Measurements from ENCODE around the gene FBXL7.

Gene FBXL7

GRCh38 chr5:15547261-15547839, 47.4 kb downstream of the FBXL7 start:
- Histone ChIP-seq H2AFZ (ENCODE audit: low read depth, low read length, severe bottlenecking) (no peak overlapping the region), H3K9me3 (ENCODE audit: insufficient read depth, low read length) (no peaks in the 10 kb centered on the region), H3K4me2 (ENCODE audit: low read depth, low read length, poor library complexity, severe bottlenecking) (no peak overlapping the region), H3K9me2 (replicated peaks; ENCODE audit: insufficient read depth, low read length) (no peaks in the 10 kb centered on the region), H3K79me2 (ENCODE audit: insufficient read depth, low read length) (no peaks in the 10 kb centered on the region), H3K27me3 (ENCODE audit: low read length) (no peaks in the 10 kb centered on the region), H3K9ac (ENCODE audit: low read length) (no peak overlapping the region), H3F3A (ENCODE audit: insufficient read depth) (no peaks in the 10 kb centered on the region), H3K4me3 (ENCODE audit: insufficient read depth, low read length, poor library complexity, severe bottlenecking) (no peak overlapping the region), H3K27ac (ENCODE audit: low read depth, low read length) (no peak overlapping the region), H4K20me1 (ENCODE audit: low read depth, low read length) (no peaks in the 10 kb centered on the region), H3K36me3 (ENCODE audit: low read length) (no peaks in the 10 kb centered on the region)
- no peak for TF ChIP-seq CTCF (IDR thresholded peaks at IDR 0.05; ENCODE audit: insufficient read depth, low read length, poor library complexity, severe bottlenecking)
- no peak for TF ChIP-seq EZH2phosphoT487 (conservative IDR thresholded peaks at IDR 0.05; ENCODE audit: low read length)

GRCh38 chr5:15549961-15550360, 50.0 kb downstream of the FBXL7 start:
- no peak for TF ChIP-seq EZH2phosphoT487 (conservative IDR thresholded peaks at IDR 0.05; ENCODE audit: low read length)
- no peak for TF ChIP-seq CTCF (IDR thresholded peaks at IDR 0.05; ENCODE audit: insufficient read depth, low read length, poor library complexity, severe bottlenecking)
- no peaks in the 10 kb centered on the region for H3K9me3 ChIP-seq (ENCODE audit: insufficient read depth, low read length)

GRCh38 chr5:15550502-15551112, 50.6 kb downstream of the FBXL7 start:
- no peaks in the 10 kb centered on the region for H3K9me2 ChIP-seq (replicated peaks; ENCODE audit: insufficient read depth, low read length)
- H3K4me3 ChIP-seq (ENCODE audit: insufficient read depth, low read length, poor library complexity, severe bottlenecking), result no peak overlapping the region
- no peaks in the 10 kb centered on the region for H3F3A ChIP-seq (ENCODE audit: insufficient read depth)
- no peak overlapping the region for H2AFZ ChIP-seq (ENCODE audit: low read depth, low read length, severe bottlenecking)
- no peaks in the 10 kb centered on the region for H3K9me3 ChIP-seq (ENCODE audit: insufficient read depth, low read length)
- no peak overlapping the region for H3K27ac ChIP-seq (ENCODE audit: low read depth, low read length)
- no peak overlapping the region for H3K4me2 ChIP-seq (ENCODE audit: low read depth, low read length, poor library complexity, severe bottlenecking)
- TF ChIP-seq CTCF (IDR thresholded peaks at IDR 0.05; ENCODE audit: insufficient read depth, low read length, poor library complexity, severe bottlenecking) (no peak), EZH2phosphoT487 (conservative IDR thresholded peaks at IDR 0.05; ENCODE audit: low read length) (no peak)
- no peaks in the 10 kb centered on the region for H3K27me3 ChIP-seq (ENCODE audit: low read length)
- H4K20me1 ChIP-seq (ENCODE audit: low read depth, low read length), result no peaks in the 10 kb centered on the region
- no peak overlapping the region for H3K9ac ChIP-seq (ENCODE audit: low read length)
- no peaks in the 10 kb centered on the region for H3K36me3 ChIP-seq (ENCODE audit: low read length)
- no peaks in the 10 kb centered on the region for H3K79me2 ChIP-seq (ENCODE audit: insufficient read depth, low read length)

More at GRCh38 chr5:15549961-15550360, 50.0 kb downstream of the FBXL7 start:
- H3K36me3 ChIP-seq (ENCODE audit: low read length), result no peaks in the 10 kb centered on the region
- H3K4me2 ChIP-seq (ENCODE audit: low read depth, low read length, poor library complexity, severe bottlenecking), result no peak overlapping the region
- no peak overlapping the region for H3K9ac ChIP-seq (ENCODE audit: low read length)
- H3K27ac ChIP-seq (ENCODE audit: low read depth, low read length), result no peak overlapping the region
- H3K4me3 ChIP-seq (ENCODE audit: insufficient read depth, low read length, poor library complexity, severe bottlenecking), result no peak overlapping the region
- no peaks in the 10 kb centered on the region for H4K20me1 ChIP-seq (ENCODE audit: low read depth, low read length)
- no peaks in the 10 kb centered on the region for H3K27me3 ChIP-seq (ENCODE audit: low read length)
- H2AFZ ChIP-seq (ENCODE audit: low read depth, low read length, severe bottlenecking), result no peak overlapping the region
- H3K9me2 ChIP-seq (replicated peaks; ENCODE audit: insufficient read depth, low read length), result no peaks in the 10 kb centered on the region
- H3K79me2 ChIP-seq (ENCODE audit: insufficient read depth, low read length), result no peaks in the 10 kb centered on the region
- H3F3A ChIP-seq (ENCODE audit: insufficient read depth), result no peaks in the 10 kb centered on the region
